Fibroblast of skin of left quadriceps (primary cell): ENCODE results near the gene ALDH1A2.
"Not testable (repeated sequence)": the region's sequence is repeated elsewhere in the genome, so short reads cannot be mapped to it uniquely, and the experiment has no call there.

ENCODE experiments used
- DNase-seq, 2 experiments: peaks; one replicate each; pipeline ENCODE4 v3.0.0-alpha.2; 2013; ENCODE audit warnings: low read depth in 2 of 2

ALDH1A2 gene

GRCh38 chr15:58066042-58066867 lies 744 bp upstream of the ALDH1A2 start:
- no peak for DNase-seq

DNA sequence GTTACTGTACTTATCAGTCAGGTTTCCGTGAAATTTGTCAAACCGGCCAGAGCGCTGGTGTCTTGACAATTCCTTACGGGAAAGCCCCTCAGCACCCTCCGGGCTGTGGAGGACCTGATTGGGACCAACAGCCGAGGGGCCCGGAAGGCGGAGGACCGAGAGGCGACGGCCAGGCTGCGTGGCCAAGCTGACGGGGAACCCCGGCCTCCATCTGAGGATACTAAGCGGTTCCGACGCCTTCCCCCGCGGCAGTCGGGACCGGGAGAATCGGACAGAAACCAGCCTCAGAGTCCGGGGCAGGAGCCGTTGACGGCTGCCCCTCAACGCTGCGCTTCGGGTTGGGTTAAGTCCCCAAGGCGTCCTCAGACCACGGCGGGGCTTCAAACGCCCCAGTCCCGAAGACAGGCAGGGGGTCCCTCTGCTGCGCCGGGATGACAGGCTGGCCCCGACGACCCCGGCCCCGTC lies 499 bp downstream of the ALDH1A2 start:
- DNase-seq: no peak

DNA sequence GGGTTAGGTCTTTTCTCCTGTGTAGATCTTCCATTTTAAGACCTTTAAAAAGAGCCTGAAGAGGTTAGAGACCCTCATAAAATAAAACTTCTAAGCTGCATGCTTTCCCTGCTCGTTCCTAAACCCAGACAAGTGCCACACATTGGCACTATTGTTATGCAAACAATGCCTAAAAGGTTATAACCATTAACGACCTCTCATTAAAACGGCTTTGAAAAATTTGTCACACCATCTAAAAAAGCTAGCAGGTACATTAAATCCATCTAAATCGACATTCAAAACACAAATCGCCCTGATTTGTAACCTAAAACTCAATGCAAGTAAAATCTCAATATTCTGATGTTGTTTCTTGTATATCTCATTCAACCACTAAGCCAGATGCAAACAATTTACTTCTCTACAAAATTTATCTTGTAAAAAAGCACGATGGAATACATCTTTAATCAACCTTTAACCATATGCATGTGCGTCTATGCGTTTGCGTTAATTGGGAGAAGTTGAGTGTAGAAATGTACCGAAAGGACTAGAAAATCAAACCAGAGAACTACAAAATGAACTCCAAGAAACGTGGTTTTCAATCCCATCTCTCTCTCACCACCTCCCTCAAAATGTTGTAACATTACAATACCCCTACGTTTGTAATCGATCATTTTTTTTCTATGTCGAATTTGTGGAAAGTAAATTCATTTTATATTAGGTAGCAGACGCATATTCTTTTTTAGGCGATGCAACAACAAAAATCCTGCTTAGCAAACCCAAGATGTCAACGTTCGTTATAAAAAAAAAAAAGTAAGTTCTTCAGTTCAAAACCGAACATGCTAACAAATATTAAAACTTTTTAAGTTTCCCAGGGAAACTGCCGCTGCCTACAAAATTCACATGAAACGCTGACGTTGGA lies 1.2 kb downstream of the ALDH1A2 start:
- no peak for DNase-seq

DNA sequence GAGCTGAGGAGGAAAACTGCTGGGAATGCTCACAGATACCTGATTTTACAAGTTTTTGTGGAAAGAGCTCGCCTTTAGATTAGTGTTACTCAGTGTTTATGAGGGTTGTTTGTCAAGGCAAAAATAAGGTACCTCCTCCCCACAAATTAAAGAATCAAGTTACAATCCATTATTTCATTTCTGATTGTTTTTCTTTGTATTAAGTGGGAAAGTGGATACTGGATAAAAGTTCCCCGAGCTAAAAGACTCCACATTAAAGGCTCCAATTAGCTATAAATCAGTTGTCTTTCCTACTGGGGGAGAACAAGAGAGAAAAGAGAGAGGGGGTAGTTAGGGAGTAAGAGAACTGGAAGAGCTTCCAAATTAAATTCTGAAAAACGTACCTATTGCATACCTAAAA lies 1.9 kb downstream of the ALDH1A2 start:
- no peak for DNase-seq

DNA sequence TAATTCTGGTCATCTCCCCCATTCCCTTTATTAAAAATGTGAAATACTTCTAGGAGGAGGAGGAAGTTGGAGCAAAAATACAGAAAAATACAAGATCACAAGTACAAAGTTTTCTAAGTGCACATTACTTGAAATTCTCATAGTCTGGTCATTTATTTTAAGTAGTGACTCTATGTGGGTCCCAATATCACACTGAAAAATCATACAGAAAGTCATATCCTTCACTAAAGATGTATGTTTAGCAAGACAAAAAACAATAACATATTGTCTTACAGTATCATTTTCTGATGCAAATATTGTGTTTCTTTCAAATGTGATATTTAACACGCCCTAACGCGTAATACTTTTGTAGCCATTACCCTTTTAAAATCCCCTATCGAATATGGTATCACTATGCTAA lies 2.5 kb downstream of the ALDH1A2 start:
- DNase-seq: no peak

GRCh38 chr15:58062175-58062574 lies 3.3 kb downstream of the ALDH1A2 start:
- DNase-seq: no peak

GRCh38 chr15:58060575-58060974 lies 4.9 kb downstream of the ALDH1A2 start:
- DNase-seq: no peak

DNA sequence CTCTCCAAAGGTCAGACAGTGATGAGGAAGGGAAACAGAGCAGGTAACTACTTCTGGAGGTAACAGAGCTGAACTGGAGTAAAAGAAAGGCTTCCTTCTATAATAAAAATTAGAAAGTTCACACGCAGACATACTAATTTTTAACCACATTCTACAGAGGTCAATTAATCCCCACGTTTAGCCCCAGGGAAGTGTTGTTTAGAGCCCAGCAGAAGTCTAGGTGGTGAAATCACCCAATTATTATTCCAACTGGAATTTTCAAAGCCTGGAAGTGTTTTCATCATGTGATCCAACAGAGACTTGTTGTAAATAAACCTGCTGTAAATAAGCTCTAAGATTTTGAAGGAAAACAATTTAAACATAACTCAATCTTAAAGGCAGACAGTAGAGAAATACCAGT lies 6.8 kb downstream of the ALDH1A2 start:
- DNase-seq: no peak

DNA sequence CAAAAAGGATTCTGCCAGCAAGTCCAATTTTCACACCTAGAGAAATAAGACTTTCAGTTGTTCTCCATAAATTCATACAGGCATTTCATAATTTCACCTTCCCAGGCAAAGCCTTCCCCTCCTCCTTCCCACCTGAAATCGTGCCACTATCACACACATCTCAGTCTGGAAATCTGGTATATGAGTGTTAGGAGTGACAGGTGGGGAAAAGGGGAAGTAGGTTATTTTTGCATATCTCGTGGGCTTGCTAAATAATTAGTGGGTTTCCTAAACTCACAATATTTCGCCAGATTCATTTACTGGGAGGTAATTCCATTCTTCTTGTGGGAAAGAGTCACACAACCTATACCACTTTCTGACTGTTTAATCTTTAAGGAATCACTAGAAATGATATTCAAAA lies 7.4 kb downstream of the ALDH1A2 start:
- DNase-seq: no peak

DNA sequence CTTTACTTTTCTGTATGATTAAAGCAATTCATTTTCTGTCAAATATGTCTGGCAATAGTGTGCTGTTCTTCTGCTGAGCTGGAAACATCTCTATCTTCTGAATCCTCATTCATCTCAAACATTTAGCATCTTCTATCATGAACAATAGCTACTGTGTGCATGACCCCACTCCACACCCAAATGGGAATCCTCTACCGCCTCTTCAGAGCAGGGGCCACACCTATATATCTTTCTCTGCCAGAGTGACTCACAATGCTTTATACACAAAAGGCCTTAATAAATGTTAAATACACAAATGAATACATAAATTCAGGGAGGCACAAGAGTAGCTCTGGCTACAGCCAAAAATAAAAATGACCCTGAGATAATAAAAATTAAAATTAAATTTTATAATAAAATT lies 8.0 kb downstream of the ALDH1A2 start:
- no peak for DNase-seq

DNA sequence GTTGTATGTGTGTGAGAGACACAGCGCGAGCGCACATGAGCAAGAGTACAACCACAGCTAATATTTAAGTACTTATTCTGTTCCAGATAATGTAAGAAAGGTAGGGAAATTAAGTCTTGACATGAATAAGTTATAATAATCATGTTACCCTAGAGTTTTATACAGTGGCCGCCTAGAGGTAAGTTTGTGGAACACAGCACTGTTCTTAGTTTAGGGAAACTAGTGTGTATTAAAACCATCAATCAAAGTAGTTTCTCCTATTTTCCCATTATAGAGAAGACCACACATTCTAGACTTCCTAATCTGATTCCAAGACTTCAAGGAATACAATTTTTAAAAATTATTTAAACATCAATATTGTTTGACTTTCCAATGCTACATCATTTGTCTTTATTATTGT lies 9.5 kb downstream of the ALDH1A2 start:
- DNase-seq: no peak

- no peak for DNase-seq
These were observed 12.0 kb downstream of the ALDH1A2 start for GRCh38 chr15:58053315-58054153.

DNA sequence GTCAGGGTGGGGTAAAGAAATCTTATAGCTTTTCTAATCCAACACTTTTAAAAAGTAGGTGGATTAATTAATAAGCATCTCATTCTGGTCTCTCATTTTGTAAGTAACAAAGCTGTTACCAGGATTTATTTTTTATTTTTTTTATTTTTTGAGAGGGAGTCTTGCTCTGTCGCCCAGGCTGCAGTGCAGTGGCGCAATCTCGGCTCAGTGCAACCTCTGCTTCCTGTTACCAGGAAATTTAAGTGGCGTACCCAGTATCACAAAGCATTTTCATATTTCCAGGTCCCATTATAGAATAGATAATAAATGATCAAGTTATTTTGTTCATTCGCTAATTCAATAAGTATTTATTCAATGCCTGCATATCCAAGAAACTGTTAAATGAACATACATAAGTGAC lies 13.2 kb downstream of the ALDH1A2 start:
- no peak for DNase-seq

GRCh38 chr15:58049520-58050227 lies 15.8 kb downstream of the ALDH1A2 start:
- DNase-seq: no peak

DNA sequence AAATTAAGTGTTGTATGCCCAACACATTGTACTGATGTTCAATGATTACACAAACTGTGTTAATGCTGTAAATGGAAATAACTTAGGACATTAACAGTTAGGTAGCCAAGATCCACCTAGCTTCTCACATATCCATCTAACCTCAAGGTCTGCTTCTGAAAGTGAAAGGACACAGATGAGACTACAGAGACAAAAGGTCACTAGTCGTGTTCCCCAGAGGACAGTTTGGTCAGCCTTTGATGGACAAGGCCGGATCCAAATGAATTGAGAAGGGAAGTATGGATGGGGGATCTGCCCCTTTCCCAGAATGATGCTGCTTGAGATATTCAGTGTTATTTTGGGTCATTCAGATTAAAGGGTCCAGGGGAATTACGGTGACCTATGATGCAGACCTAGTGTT lies 17.2 kb downstream of the ALDH1A2 start:
- DNase-seq: no peak

DNA sequence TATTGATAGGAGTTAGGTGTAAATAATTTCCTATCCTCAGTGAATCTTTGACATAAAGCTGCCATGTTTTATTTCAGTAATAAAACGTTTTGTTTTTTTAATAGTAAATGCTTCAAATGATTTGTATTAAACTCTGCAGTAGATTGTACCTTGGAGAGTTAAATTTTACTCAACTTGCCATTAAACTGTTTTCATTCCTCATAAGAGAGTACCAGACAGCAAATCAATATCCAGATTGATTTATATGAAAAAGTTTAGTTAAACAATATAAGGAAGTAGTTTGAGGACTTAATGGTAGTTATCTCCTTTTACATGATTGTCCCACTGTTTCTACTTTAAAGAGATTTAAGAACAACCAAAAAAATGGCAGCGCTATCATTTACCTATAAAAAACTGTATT lies 18.4 kb downstream of the ALDH1A2 start:
- no peak for DNase-seq

- DNase-seq: no peak
These were observed 19.0 kb downstream of the ALDH1A2 start for GRCh38 chr15:58046467-58046866.

- not testable (repeated sequence) for DNase-seq
These were observed 20.1 kb downstream of the ALDH1A2 start for GRCh38 chr15:58045376-58045775.

- no peak for DNase-seq
These were observed 21.0 kb downstream of the ALDH1A2 start for GRCh38 chr15:58044551-58044950.

DNA sequence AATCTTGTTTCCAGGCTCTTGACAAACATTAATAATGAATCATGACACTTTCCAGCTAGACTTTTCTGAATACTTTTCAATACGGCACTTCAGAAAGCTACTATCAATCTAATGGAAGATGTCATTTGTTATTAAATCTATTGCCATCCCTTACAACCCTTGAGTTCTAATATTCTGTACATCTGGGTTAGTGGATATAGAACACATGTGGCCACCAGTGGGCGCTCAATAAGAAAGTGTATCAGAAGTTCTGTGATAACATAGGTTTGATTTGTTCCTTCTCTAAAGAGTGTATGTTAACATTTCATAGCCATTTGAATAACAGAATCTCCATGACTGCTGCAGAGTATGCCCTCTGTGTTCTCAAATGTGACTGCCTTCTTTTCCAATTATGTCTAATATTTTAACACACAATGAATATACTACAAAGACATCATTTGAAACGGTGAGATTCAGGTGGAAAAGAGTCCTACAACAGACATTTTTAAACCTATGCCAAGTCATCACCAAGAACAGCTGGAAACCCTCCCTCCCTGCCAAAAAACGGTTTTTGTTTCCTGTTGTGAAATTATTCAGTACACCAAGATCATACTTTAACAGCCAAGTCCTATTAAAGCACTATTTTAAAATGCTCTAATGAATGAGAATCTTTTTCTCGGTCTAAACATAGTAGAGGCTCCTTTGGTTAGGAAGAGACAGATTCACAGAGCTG lies 22.2 kb downstream of the ALDH1A2 start:
- DNase-seq: no peak

DNA sequence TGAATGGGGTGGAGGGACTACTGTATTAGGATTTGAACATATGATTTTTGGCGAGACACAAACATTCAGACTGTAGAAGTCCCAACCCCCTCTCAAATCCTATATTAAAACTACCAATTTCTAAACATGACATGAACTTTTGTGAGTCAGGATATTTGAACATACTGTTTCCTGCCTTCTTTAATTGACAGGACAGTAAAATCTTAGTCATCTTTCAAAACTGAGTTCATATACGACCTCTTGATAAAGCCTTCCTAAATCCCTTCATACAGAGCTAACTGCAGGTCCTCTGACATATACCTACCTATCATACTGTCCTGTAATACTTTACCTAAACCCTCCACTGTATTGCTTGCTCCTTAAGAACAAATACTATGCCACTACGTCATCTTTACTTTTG lies 23.5 kb downstream of the ALDH1A2 start:
- no peak for DNase-seq
